Measurements from ENCODE around the gene HAUS8. TPM values are rescaled to one million over a fixed set of nuclear protein-coding genes. Genes with fewer than 3 reads are reported as not detected.
A peak's percentile ranks its signal among the peaks of the same experiment; 100 is the strongest.

HAUS8 gene
- total and polyA plus RNA-seq, 12 donors = 3.9 to 17.9 (median 9.0) TPM

DNA sequence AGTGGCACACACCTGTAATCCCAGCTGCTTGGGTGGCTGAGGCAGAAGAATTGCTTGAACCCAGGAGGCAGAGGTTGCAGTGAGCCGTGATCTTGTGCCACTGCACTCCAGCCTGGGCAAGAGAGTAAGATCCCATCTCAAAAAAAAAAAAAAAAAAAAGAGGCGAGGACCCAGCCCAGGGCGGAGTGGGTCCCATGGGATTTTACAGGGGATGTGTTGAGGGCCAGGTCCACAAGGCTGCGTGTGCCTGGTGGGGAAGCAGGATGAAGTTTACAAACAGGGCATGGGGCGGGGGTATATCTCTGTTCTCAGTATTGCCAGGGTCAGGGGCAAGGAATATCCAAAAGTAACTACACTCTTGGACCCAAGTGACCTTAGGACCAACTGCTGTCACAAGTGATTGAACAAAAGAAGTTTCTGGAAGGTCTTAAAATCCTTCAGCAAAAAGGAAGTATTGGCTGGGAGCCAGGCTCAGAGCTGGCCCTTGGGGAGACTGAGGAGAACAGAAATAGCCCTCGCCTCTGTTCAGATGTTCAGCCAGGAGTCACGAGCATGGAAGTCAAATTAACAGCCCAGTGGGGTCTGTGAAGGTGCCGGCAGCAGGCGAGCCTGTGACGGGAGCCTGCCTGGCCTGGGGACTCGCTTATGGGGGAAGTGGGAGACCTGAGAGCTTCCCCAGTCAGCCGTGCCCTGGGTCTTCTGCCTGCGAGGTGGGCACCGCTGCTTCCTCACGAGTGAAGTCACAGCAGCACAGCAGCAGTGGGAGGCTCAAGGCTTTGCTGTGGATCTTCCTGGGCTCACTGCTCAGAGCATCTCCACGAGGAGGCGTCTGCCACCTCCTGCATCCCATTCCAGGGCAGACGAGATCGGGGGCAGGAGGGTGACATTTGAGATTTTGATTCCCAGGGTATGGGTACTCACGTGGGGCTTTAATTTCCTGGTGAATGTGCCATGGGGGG, 6.7 kb upstream of the HAUS8 start:
- TF ChIP-seq, protein P1, sequence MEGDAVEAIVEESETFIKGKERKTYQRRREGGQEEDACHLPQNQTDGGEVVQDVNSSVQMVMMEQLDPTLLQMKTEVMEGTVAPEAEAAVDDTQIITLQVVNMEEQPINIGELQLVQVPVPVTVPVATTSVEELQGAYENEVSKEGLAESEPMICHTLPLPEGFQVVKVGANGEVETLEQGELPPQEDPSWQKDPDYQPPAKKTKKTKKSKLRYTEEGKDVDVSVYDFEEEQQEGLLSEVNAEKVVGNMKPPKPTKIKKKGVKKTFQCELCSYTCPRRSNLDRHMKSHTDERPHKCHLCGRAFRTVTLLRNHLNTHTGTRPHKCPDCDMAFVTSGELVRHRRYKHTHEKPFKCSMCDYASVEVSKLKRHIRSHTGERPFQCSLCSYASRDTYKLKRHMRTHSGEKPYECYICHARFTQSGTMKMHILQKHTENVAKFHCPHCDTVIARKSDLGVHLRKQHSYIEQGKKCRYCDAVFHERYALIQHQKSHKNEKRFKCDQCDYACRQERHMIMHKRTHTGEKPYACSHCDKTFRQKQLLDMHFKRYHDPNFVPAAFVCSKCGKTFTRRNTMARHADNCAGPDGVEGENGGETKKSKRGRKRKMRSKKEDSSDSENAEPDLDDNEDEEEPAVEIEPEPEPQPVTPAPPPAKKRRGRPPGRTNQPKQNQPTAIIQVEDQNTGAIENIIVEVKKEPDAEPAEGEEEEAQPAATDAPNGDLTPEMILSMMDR (IDR thresholded peaks at IDR 0.05) = no peak
- no peak for TF ChIP-seq POLR2A (IDR thresholded peaks at IDR 0.05)
- intact Hi-C loops (cut with DNase I) = loop anchor here in 1 of 2 donors (5.0 kb wide), 1 partner anchor 55 kb away; no protein-coding TSS in a partner anchor
- H3K4me3 ChIP-seq = no peak overlapping the region
- no peaks in the 10 kb centered on the region for H3K27me3 ChIP-seq
- WGBS, 4 donors = 68 to 84% (median 73%) methylated on average over 10 to 20 of the region's 20 CpGs
- H3K36me3 ChIP-seq (replicated peaks in 1 of 2) = peaks cover 0 to 3% of the 10 kb centered on the region in 2 donors
- peak overlapping the region in 2 of 5 donors; percentile 20 to 26 for H3K27ac ChIP-seq
- peaks cover 14 to 49% of the 10 kb centered on the region in 2 donors for H3K4me1 ChIP-seq (replicated peaks in 1 of 2)
- peak in 2 of 7 donors; percentile 41 to 43 for DNase-seq
- no peaks in the 10 kb centered on the region for H3K9me3 ChIP-seq (replicated peaks in 1 of 3)

DNA sequence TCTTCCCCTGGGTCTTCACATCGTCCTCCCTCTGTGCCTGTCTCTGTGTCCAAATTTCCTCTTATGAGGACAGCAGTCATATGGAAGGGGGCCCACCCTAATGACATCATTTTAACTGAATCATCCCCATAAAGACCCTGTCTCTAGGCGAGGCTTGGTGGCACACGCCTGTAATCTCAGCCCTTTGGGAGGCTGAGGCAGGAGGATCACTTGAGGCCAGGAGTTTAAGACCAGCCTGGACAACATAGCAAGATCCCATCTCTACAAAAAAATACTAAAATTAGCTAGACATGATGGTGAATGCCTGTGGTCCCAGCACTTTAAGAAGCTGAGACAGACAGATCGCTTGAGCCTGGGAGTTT, 5.2 kb upstream of the HAUS8 start:
- no peak for DNase-seq
- Histone ChIP-seq H3K4me3 (peak overlapping the region in 1 of 4 donors; percentile 43), H3K27me3 (no peaks in the 10 kb centered on the region), H3K27ac (peak overlapping the region; percentile 63 to 97 (median 95)), H3K36me3 (replicated peaks in 1 of 2) (no peaks in the 10 kb centered on the region), H3K4me1 (replicated peaks in 1 of 2) (peaks cover 20 to 54% of the 10 kb centered on the region in 2 donors), H3K9me3 (replicated peaks in 1 of 3) (no peaks in the 10 kb centered on the region)
- TF ChIP-seq POLR2A (IDR thresholded peaks at IDR 0.05) = no peak
- TF ChIP-seq, protein P1 (IDR thresholded peaks at IDR 0.05) = peak in 2 of 6 experiments; percentile 4 to 31
- intact Hi-C loops (cut with DNase I) = loop anchor here in 1 of 2 donors (5.0 kb wide), 1 partner anchor 57 kb away; no protein-coding TSS in a partner anchor
- WGBS, 4 donors = 66 to 82% (median 67%) methylated on average over 3 to 4 of the region's 4 CpGs

DNA sequence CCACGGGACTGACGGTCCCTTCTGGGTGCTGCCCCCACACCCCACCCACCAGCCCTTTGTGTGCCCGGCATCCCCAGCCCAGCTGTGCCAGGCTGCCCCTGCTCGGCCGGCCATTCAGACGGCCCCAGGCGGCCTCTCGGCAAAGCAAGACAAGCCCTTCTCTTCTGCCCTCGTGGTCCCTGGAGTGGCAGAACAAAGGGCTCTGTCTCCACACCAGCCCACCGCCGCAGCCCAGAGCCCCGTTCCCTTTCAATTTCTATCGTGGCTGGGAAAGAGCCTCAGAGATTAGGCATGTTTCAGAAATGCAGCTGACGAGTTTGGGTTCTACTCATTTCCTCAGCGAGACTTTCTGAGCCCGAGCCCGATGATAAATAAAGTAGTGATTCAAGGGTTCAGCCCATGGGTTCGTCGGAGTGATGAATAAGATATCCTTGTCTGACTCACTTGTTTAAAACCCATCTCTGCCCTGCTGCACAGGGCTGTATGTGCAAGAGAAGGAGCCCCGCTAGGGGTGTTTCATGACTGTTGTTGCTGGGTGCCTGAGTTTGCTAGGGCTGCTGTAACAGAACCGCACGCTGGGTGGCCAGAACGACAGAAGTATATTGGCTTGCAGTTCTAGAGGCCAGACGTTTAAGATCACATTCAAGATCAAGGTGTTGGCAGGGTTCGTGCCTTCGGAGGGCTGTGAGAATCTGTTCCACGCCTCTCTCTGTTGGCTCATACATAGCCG, 4.6 kb upstream of the HAUS8 start:
- WGBS, 4 donors = 19 to 32% (median 23%) methylated on average over 27 to 28 of the region's 28 CpGs
- Histone ChIP-seq H3K27ac (peak overlapping the region; percentile 79 to 97 (median 95)), H3K27me3 (no peaks in the 10 kb centered on the region), H3K4me1 (replicated peaks in 1 of 2) (peaks cover 20 to 52% of the 10 kb centered on the region in 2 donors), H3K9me3 (replicated peaks in 1 of 3) (no peaks in the 10 kb centered on the region), H3K36me3 (replicated peaks in 1 of 2) (no peaks in the 10 kb centered on the region), H3K4me3 (peak overlapping the region in 2 of 4 donors; percentile 5 to 43)
- peak; percentile 72 to 95 (median 93) for DNase-seq
- intact Hi-C loops (cut with DNase I) = loop anchor here in 1 of 2 donors (5.0 kb wide), 1 partner anchor 57 kb away; no protein-coding TSS in a partner anchor
- peak in 1 of 2 donors; percentile 90 for TF ChIP-seq POLR2A (IDR thresholded peaks at IDR 0.05)
- TF ChIP-seq, protein P1 (IDR thresholded peaks at IDR 0.05) = peak; percentile 40 to 84 (median 79)
